Cardiac fibroblast (primary cell): ENCODE results near the gene MIDN.

ENCODE experiments used
- DNase-seq, 2 donors: peaks; one replicate each; pipeline versions ENCODE4 v3.0.0 to v3.0.0-alpha.2; 2010; ENCODE audit warnings: low read depth in 2 of 2
- H3K4me3 ChIP-seq, 2 donors: replicated peaks in 1 of 2; 1 replicate in 1 of 2; 2 replicates in 1 of 2; pipeline ENCODE4 v1.5.1; 2011; ENCODE audit warnings: low read depth in 2 of 2, low read length in 2 of 2, mild to moderate bottlenecking in 2 of 2, moderate library complexity in 1 of 2
- CTCF ChIP-seq: IDR thresholded peaks from one replicate; pipeline ENCODE4 v1.5.1; 2011; ENCODE audit warnings: low read depth, mild to moderate bottlenecking, low read length, inconsistent platforms

Gene MIDN

DNA sequence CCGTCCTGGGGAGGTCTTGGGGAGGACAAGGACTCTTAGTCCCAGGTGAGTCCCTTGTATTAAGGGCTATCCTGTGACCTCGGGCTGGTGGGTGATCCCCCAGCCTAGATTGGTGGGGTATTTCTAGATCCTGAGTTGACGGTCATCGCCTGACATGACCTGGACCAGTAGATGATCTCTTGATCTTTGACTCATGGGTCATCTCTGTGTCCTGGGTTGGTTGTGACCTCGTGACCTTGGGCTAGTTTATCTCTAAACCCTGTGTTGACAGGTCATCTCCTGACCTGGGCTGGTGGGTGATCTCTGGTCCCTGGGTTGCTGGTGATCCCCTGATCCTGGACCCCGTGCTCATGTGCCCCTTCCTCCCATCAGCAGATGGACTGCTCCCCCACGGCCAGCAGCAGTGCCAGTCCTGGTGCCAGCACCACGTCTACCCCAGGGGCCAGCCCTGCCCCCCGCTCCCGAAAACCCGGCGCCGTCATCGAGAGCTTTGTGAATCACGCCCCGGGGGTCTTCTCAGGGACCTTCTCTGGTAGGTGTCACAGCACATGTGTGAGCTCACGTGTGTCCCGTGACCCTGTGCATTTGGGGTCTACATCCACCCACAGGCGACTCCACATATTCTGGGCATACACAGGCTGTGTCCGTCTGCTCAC, 6.3 kb downstream of the MIDN start:
- H3K4me3 ChIP-seq, result peak overlapping the region in 1 of 2 donors; percentile 67
- no peak for TF ChIP-seq CTCF
- DNase-seq, result no peak

DNA sequence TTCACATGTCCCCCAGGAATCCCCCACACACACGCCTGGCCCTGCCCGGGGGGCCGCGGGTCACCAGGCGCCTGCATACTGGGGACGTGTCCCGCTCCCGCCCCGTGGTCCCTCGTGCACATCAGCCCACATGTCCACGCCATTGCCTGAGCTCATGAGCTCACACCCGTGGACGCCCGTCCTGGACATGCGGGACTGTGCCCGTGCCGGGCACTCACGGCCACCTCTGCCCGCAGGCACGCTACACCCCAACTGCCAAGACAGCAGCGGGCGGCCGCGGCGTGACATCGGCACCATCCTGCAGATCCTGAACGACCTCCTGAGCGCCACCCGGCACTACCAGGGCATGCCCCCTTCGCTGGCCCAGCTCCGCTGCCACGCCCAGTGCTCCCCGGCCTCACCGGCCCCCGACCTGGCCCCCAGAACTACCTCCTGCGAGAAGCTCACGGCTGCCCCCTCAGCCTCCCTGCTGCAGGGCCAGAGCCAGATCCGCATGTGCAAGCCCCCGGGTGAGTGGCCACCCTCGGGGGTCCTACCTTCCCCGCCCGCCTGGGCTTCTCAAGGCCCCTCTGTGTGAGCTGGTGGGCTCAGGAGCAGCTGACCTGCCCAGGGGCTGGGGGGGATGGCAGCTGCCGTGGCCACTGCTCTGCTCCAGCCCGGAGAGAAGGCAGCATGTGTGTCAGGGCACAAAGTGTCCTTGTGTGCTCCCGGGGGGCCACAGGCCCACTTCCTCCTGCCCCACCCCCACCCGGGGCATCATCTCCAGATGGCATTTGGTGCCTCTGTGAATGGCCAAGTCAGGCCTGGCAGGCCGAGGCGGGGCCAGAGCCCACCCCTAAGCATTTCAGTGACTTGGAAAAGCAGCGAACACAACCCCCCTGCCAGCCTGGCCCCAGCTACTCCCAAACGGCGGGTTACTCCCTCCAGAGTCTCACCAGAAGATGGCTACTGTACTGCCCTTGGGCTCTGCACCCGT, 7.1 kb downstream of the MIDN start:
- no peak overlapping the region for H3K4me3 ChIP-seq
- no peak for TF ChIP-seq CTCF

GRCh38 chr19:1256646-1257474, 8.5 kb downstream of the MIDN start:
- no peak for TF ChIP-seq CTCF
- DNase-seq, result peak in 1 of 2 donors; percentile 20

More for the DNA sequence above, 7.1 kb downstream of the MIDN start:
- DNase-seq, result no peak

GRCh38 chr19:1257475-1258162, 9.2 kb downstream of the MIDN start:
- peak in 1 of 2 donors; percentile 9 for DNase-seq

More at GRCh38 chr19:1256646-1257474, 8.5 kb downstream of the MIDN start:
- no peak overlapping the region for H3K4me3 ChIP-seq

GRCh38 chr19:1258163-1258492, 9.7 kb downstream of the MIDN start:
- H3K4me3 ChIP-seq, result peak overlapping the region in 1 of 2 donors; percentile 8
- no peak for DNase-seq
- TF ChIP-seq CTCF, result no peak

More at GRCh38 chr19:1257475-1258162, 9.2 kb downstream of the MIDN start:
- H3K4me3 ChIP-seq, result no peak overlapping the region
- TF ChIP-seq CTCF, result no peak

- no peak overlapping the region for H3K4me3 ChIP-seq
- peak; percentile 3 for TF ChIP-seq CTCF
Measured at GRCh38 chr19:1258707-1259205, 10.4 kb downstream of the MIDN start.

More at GRCh38 chr19:1258707-1259205, 10.4 kb downstream of the MIDN start:
- no peak for DNase-seq
